Aorta (tissue), 5 donors: ENCODE results near the gene LRFN4. TPM values are rescaled to one million over a fixed set of nuclear protein-coding genes. Genes with fewer than 3 reads are reported as not detected.
A peak's percentile ranks its signal among the peaks of the same experiment; 100 is the strongest.

Experiments
- ATAC-seq: fragments of 200-7000 bp; cut with Tn5 transposase; one replicate; pipeline ENCODE4 v1.9.1; 2022; ENCODE audit warnings: moderate library complexity; ENCODE audit not compliant: low FRiP score
- DNase-seq, 2 donors: peaks; one replicate each; pipeline ENCODE4 v3.0.0-alpha.2; 2020
- H3K27ac ChIP-seq, 2 donors: one replicate each; pipeline ENCODE4 v1.5.1; 2013; ENCODE audit warnings: low read length in 2 of 2, mild to moderate bottlenecking in 2 of 2, moderate library complexity in 2 of 2, control low read depth in 1 of 2, inconsistent platforms in 1 of 2, low read depth in 1 of 2
- H3K27me3 ChIP-seq, 2 donors: one replicate each; pipeline ENCODE4 v1.6.1; 2013; ENCODE audit warnings: control low read depth in 1 of 2, low read length in 1 of 2, mild to moderate bottlenecking in 1 of 2, moderate library complexity in 1 of 2; ENCODE audit not compliant: insufficient read depth in 2 of 2, control insufficient read depth in 1 of 2
- H3K36me3 ChIP-seq, 2 donors: one replicate each; pipeline ENCODE4 v1.6.1; 2013; ENCODE audit warnings: control low read depth in 1 of 2, low read length in 1 of 2, mild to moderate bottlenecking in 1 of 2; ENCODE audit not compliant: insufficient read depth in 2 of 2, control insufficient read depth in 1 of 2
- H3K4me1 ChIP-seq, 2 donors: one replicate each; pipeline ENCODE4 v1.6.1; 2013; ENCODE audit warnings: low read length in 2 of 2, control low read depth in 1 of 2, mild to moderate bottlenecking in 1 of 2, moderate library complexity in 1 of 2; ENCODE audit not compliant: insufficient read depth in 2 of 2, control insufficient read depth in 1 of 2
- H3K4me3 ChIP-seq, 2 donors: one replicate each; pipeline ENCODE4 v1.5.1; 2013; ENCODE audit warnings: low read length in 2 of 2, control low read depth in 1 of 2, mild to moderate bottlenecking in 1 of 2
- H3K9me3 ChIP-seq: one replicate; pipeline ENCODE4 v1.6.1; 2013; ENCODE audit warnings: mild to moderate bottlenecking, low read length; ENCODE audit not compliant: control insufficient read depth
- WGBS, 2 donors: extraction: QIAGEN DNeasy Blood & Tissue Kit; methylation state at CpG; one replicate each; pipeline ENCODE4 v1.1.7; 2013; 5-methylcytosine and 5-hydroxymethylcytosine counted together
- intact Hi-C, 2 donors: fragments of 100-400 bp; cut with DNase I; formaldehyde crosslinking; loops; one replicate each; pipeline versions ENCODE4 v1.14.2 to v1.15.0; 2022
- long read RNA-seq, 2 donors: library from polyadenylated mRNA; unstranded; transcript quantifications; one replicate each; pipeline ENCODE4 v2.0.0, GENCODE V29; 2020 to 2021
- polyA plus RNA-seq, 2 donors: library from polyadenylated mRNA; stranded (reverse); fragments of 200-250 nt; gene quantifications; one replicate each; pipeline ENCODE4 v1.2.3, GENCODE V29; 2013
- total RNA-seq, 2 donors: library from RNA; stranded (reverse); fragmentation: NEBNext Ultra II Directional; extraction: Animal tissue kit (Norgen Biotek cat#: 25700); gene quantifications; one replicate each; pipeline ENCODE4 v1.2.1, GENCODE V29; 2021
- donor health status: healthy with polysubstance abuse.
- donor health status: Bipolar disorder and iron deficiency.
- donor health status: DM: no; HTN: no; CAD: no.
- donor health status: DM: no; HTN: no; CAD: no.
- donor health status: DM: yes; HTN: yes; CAD: no.

LRFN4 gene
- total RNA-seq (10 to 100 TPM in 1 of 2 donors, 1 to 10 TPM in 1; 7.3 to 12.4 TPM), polyA plus RNA-seq (10 to 100 TPM in 1 of 2 donors, 1 to 10 TPM in 1; 4.4 to 13.8 TPM)
- long read RNA-seq, donor 1, transcript LRFN4-201 (2 exons, 2,431 nt) = major isoform, 6 of 7 reads
- long read RNA-seq, donor 1, partial matches to known transcripts = 0 of 7 reads
- long read RNA-seq, donor 1, other reads (novel, unspliced or antisense) = 1 of 7 reads
- long read RNA-seq, donor 2, transcript LRFN4-201 (2 exons, 2,431 nt) = major isoform, 10 of 21 reads
- long read RNA-seq, donor 2, partial matches to known transcripts = 0 of 21 reads
- long read RNA-seq, donor 2, other reads (novel, unspliced or antisense) = 11 of 21 reads

- 0% methylated on average over 50 to 103 of the region's 103 CpGs for WGBS, 2 donors
- Histone ChIP-seq H3K9me3 (no peaks in the 10 kb centered on the region), H3K4me1 (no peaks in the 10 kb centered on the region), H3K27me3 (no peaks in the 10 kb centered on the region), H3K36me3 (no peaks in the 10 kb centered on the region), H3K4me3 (peak within 1 kb of the TSS; percentile 42 to 61), H3K27ac (peak within 1 kb of the TSS in 1 of 2 donors; percentile 80)
- intact Hi-C loops = no loop called here
- DNase-seq (peak; percentile 60 to 84), ATAC-seq (peak; percentile 15)
Observed at GRCh38 chr11:66856496-66857233, at the start of gene LRFN4. Gene LRFN4, plus strand, starts transcription at chr11:66857064. Its CDS starts 681 bp downstream, at chr11:66857745.

- no peak for ATAC-seq
- intact Hi-C loops = no loop called here
- H3K27me3 ChIP-seq = no peaks in the 10 kb centered on the region
- DNase-seq = no peak
- no peaks in the 10 kb centered on the region for H3K9me3 ChIP-seq
- H3K4me1 ChIP-seq = no peaks in the 10 kb centered on the region
- no peak overlapping the region for H3K27ac ChIP-seq
- H3K36me3 ChIP-seq = no peaks in the 10 kb centered on the region
- no peak overlapping the region for H3K4me3 ChIP-seq
- WGBS, 2 donors = 91 to 95% methylated on average over 3 of the region's 3 CpGs
Observed at GRCh38 chr11:66809592-66809991, 47.3 kb upstream of the LRFN4 start.

DNA sequence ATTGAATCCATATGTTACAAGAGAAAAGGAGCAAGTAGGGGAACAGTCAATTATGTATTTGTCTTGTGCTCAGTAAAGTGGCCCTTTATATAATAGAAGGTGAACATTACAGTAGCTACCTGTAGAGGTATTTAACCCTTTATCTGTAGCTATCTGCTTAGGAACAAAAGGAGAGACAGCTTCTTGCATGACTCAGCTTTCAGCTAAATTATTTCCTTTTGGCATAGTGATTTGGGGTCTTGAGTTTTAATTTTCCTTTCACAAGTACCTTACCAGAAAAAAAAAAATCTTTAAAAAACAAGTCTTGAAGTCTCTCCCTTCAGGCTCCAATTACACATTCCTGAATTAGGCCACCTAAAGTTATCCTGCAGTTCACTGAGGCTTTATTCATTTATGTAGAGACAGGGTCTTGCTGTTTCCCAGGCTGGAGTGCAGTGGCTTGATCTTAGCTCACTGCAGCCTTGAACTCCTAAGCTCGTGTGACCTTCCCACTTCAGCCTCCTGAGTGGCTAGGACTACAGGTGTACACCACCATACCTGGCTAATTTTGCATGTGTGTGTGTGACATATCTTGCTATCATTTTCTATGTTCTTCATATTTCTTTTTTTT lies 46.2 kb upstream of the LRFN4 start:
- WGBS, 2 donors = 95 to 97% methylated on average over 1 of the region's 1 CpG
- H3K4me3 ChIP-seq = no peak overlapping the region
- H3K36me3 ChIP-seq = no peaks in the 10 kb centered on the region
- no peak overlapping the region for H3K27ac ChIP-seq
- H3K9me3 ChIP-seq = no peaks in the 10 kb centered on the region
- no peaks in the 10 kb centered on the region for H3K4me1 ChIP-seq
- no peaks in the 10 kb centered on the region for H3K27me3 ChIP-seq
- no peak for DNase-seq
- intact Hi-C loops = no loop called here
- ATAC-seq = no peak

DNA sequence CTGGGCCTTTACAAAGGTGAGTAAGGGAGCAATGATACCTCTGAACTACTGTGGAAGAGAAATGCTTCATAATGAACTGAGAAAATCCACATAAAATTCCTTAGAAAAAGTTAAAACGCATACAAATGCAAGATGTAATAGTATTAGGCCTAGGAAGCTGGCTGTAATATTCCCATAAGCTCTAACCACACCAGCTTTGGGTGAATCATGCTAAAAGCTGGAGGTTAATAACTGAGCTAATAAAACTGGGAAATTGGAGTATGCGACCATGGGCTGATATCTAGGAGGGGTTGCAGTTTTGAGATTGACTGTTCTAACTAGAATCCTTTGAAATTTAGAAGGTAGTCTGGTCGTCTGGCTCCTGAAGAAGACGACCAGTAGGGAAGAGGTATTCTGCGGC lies 42.2 kb upstream of the LRFN4 start:
- Histone ChIP-seq H3K36me3 (no peaks in the 10 kb centered on the region), H3K27ac (no peak overlapping the region), H3K4me1 (no peaks in the 10 kb centered on the region), H3K9me3 (no peaks in the 10 kb centered on the region), H3K27me3 (no peaks in the 10 kb centered on the region), H3K4me3 (no peak overlapping the region)
- WGBS, 2 donors = 92% methylated on average over 5 of the region's 5 CpGs
- DNase-seq (no peak), ATAC-seq (no peak)
- intact Hi-C loops = no loop called here

DNA sequence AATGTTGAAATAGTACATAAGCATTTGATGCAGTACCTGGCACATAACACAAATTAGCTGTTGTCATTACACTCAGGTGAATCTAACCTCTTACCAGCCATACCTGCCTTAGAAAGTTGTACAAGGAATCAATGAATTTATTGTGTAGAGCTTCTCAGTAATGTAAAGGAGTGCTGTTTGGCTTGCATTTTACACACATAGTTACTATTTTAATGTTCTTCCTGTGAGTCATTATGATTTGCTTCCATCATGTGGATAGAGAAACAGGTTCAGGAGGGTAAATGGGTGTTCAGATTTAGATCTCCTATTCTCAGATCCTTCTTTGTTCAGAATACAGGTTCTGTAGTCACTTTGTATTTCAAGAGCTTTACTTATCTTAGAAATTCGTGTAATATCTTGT lies 41.2 kb upstream of the LRFN4 start:
- H3K36me3 ChIP-seq = no peaks in the 10 kb centered on the region
- no peaks in the 10 kb centered on the region for H3K9me3 ChIP-seq
- no peak overlapping the region for H3K4me3 ChIP-seq
- no peaks in the 10 kb centered on the region for H3K27me3 ChIP-seq
- no peak for DNase-seq
- 37 to 76% methylated on average over 1 of the region's 1 CpG for WGBS, 2 donors
- intact Hi-C loops = no loop called here
- ATAC-seq = no peak
- no peaks in the 10 kb centered on the region for H3K4me1 ChIP-seq
- H3K27ac ChIP-seq = no peak overlapping the region

- Histone ChIP-seq H3K27me3 (no peaks in the 10 kb centered on the region), H3K4me1 (no peaks in the 10 kb centered on the region), H3K4me3 (no peak overlapping the region), H3K9me3 (no peaks in the 10 kb centered on the region), H3K36me3 (peaks cover 0 to 5% of the 10 kb centered on the region in 2 donors), H3K27ac (no peak overlapping the region)
- no peak for DNase-seq
- no peak for ATAC-seq
- intact Hi-C loops = no loop called here
- WGBS, 2 donors = 86% methylated on average over 3 of the region's 3 CpGs
Observed at GRCh38 chr11:66818231-66818955, 38.5 kb upstream of the LRFN4 start.

DNA sequence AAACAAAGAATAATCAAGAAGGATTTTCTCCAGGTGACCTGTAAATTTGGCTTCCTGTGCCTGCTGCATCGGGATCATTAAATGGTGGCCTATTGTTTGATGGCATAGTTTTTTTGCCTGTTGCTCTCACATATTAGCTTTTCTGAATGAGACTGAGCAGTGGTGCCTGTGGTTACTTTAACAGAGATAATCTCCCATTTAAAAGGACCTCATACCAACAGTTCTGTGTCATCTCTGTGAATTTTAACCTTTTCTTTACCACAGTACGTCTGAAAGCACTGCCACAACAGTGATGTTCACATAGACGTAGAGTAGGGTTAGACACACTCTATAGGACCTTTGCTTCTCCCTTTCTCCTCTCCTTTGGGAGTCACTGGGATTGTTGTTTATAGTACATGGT lies 36.5 kb upstream of the LRFN4 start:
- Histone ChIP-seq H3K36me3 (peaks cover 0 to 5% of the 10 kb centered on the region in 2 donors), H3K27ac (no peak overlapping the region), H3K9me3 (no peaks in the 10 kb centered on the region), H3K27me3 (no peaks in the 10 kb centered on the region), H3K4me1 (no peaks in the 10 kb centered on the region), H3K4me3 (no peak overlapping the region)
- 86 to 88% methylated on average over 3 of the region's 3 CpGs for WGBS, 2 donors
- intact Hi-C loops = no loop called here
- no peak for DNase-seq
- ATAC-seq = no peak

DNA sequence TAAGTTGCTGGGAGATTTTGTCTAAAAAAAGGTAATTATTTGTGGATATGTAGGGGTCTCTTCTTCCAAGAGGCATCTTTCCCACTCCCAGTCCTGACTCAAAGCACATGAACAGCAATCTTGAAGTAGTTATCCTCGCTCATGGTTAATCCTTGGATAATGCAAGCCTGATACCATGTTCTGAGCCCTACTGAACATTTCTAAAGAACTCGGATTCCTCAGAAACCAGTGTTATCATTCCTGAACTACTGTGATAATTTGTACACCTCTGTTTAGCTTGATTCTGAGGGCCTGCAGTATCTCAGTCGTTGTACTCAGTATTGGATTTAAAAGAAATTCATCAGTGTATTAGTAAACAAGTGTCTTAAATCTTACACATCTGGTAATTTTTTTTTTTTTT lies 36.0 kb upstream of the LRFN4 start:
- Histone ChIP-seq H3K27me3 (no peaks in the 10 kb centered on the region), H3K9me3 (no peaks in the 10 kb centered on the region), H3K36me3 (peaks cover 0 to 5% of the 10 kb centered on the region in 2 donors), H3K4me1 (no peaks in the 10 kb centered on the region), H3K4me3 (no peak overlapping the region), H3K27ac (no peak overlapping the region)
- DNase-seq = no peak
- intact Hi-C loops = no loop called here
- ATAC-seq = no peak
- WGBS, 2 donors = 84 to 90% methylated on average over 3 of the region's 3 CpGs
